Muscle of arm (tissue), 12 donors: Measurements from ENCODE around the gene NTN3. TPM values are rescaled to one million over a fixed set of nuclear protein-coding genes. Genes with fewer than 3 reads are reported as not detected.
A peak's percentile ranks its signal among the peaks of the same experiment; 100 is the strongest.

Source experiments
- DNase-seq: peaks from one replicate; pipeline ENCODE4 v3.0.0-alpha.2; 2013
- polyA plus RNA-seq, 12 donors: library from polyadenylated mRNA; unstranded; fragments of 120-200 nt; gene quantifications; one replicate each; pipeline ENCODE4 v1.2.1, GENCODE V29; 2013; ENCODE audit not compliant: insufficient read length in 12 of 12

Gene NTN3
- polyA plus RNA-seq, 12 donors: 1.2 to 5.6 (median 2.2) TPM; not detected in 1

DNA sequence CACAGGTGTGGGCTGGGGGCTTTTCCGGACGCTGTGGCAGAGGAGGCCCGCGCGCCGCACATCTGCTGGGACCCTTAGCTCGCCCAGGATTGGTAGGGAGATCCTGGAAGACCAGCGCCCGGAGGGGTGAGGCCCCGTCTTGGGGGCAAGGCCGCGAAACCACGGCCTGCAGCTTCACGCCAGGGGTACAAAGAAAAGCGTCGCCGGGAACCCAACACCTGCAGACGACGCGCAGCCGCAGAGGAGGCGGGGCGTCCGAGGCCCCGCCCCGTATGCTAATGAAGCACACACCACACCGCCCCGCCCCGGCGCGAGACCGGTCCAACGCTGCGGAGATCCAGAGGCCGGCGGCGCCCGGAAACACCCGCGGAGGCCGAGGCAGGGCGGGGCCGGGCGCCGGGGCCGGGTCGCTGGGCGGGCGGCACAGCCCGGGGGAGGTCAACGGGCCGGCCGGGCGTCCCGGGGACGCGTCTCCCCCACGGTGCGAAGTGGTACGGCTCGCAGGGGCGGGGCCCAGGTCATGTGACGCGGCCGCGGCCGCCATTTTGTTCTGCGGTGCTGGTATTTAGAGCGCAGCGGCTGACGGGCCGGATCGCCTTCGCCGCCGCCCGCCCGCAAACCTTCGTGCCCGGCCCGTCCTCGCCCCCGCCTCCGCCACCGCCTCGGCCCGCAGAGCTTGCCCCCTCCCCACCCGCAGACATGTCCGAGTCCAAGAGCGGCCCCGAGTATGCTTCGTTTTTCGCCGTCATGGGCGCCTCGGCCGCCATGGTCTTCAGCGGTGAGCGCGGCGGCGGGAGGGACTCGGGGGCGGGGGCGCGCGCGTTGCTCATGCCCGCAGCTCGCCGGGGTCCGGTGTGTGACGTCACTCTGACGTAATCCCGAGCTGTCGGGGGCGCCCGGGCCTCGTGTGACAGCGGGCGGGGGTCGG, 42.6 kb downstream of the NTN3 start, which contains the start of gene ATP6V0C:
Gene ATP6V0C, plus strand, starts transcription at position 548 of the 928 bp plus-strand sequence. Its CDS starts 152 bp downstream, at position 700.
- peak; percentile 89 for DNase-seq

DNA sequence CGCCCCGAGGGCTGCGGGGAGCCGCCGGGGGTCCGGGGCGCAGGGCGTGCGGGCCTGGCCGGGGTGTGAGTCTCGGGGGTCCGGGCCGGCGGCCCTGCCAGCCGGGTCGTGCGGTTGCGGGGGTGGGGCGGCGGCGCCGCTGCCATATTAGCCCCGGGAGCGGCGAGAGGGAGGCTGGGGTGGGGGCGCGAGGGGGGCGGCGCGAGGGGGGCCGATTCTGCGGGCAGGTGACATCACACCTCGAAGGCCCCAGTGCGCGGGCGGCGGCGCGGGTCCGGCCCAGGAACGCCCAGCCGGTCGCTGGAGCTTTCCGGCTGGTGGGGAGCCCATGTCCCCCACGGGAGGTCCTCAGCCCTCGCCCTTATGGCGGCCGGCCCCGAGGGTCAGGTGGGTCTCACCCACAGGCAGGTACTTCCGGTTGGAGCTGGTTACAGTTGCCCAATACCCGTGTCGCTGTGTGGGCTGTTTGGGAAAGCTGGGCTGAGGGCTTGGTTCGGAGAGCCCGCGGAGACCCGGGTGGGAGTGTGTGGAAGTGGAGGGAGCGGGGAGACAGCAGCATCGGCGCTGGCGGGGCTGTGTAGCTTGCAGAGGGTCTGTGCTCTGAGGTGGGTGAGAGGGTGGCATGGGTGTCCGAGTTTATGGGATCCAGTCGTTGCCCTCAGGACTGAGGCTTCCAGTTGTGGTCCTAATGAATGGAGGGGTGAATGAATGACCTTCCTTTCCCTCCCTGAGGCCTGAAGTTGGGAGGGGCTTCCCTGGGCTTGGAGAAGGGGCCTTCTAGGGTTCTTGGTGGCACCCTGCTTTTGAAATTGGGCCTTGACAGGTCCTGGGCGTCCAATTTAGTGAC, 43.5 kb downstream of the NTN3 start:
- no peak for DNase-seq

DNA sequence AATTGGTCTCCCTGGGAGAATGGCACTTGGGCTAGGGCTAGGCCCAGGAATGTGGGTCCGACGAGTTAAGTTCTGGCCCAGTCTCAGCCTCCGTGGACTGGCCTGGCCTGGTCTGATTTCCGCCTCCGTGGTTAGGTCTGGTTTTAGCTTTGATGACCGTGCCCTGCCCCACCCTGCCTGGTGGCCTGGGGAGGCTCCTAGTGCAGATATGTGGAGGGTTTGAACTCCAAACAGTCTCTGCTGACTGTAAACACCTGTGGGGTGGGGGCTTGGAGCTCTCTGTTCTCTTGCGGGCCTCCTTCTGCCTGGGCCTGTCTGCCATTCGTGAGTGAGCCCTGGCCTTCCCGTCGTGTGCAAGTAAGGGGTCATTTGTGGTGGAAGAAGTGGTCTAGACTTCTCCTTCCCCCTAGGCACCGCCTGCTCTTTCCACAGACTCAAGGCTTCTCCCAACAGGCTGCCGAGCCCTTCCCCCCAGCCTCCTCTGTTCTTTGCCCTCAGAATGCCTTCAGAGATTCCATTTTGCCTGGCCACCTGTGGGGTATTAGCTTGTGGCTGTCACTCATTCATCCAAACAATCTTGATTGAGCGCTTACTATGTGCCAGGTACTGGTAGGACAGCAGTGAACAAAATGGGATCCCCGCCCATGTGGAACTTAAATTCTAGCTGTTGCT, 44.2 kb downstream of the NTN3 start:
- DNase-seq: no peak

DNA sequence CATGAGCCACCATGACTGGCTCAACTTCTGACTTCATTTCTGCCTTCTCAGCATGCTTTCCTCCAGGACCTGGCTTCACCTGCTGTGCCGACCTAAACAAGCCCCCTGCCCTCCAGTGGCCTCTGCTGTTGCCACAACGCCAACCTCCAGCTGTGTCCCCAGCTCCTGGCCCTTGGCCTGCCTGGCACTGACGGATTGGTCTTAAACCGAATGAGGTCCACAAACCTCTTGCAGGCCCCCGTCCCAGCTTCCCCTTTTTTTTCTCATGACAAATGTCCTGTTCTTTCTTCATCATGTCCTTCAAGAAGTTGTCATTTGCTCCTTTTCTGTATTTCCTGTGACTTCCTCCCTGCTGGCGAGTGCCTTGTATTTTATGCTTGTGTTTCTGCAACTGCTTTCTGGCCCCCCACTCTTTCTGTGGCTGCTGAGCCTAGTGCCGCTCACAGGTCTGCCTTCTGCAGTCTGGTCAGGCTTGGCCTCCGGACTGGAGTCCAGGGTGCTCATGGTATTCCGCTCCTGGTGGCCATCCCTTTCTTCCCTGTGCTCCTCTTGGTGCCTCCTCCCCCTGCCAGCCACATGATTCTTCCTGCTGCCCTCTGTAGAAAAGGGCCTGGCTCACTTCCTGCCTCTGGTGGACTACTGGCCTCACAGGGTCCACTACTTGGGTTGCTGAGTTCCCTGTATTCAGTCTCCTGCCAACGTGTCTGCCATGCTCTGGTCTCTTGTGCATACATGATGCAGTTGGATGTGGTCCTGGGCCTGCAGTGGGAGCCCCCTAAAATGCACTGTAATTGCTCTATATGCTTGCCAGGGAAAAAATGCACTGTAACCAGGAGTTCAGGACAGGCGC, 45.5 kb downstream of the NTN3 start:
- no peak for DNase-seq

DNA sequence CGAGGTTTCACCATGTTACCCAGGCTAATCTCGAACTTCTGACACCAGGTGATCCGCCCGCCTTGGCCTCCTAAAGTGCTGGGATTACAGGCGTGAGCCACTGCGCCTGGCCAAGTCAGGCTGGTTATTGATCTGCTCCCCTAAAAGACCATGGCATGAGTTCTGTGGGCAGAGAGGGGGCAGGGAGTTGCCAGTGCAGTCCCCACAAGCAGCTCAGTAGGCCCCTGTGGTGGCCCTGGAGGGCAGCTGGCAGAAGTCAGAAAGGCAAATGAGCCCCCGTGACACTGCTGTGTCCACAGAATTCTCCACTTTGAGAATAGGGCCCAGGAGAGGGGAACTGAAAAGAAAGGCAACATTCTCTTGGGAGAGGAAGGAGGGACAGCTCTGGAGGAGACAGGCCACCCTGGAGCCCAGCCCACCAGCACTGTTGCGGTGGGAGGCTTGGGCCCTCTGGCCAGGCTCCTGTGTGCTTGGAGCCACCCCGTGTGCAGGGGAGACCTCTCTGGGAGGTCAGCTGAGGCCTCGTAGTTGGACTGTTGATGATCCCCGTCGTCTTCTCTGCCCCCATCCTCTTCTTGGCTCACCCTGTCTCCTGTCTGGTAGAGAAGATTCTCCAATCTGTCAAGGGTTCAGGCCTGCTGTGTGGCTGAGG, 47.0 kb downstream of the NTN3 start:
- no peak for DNase-seq

DNA sequence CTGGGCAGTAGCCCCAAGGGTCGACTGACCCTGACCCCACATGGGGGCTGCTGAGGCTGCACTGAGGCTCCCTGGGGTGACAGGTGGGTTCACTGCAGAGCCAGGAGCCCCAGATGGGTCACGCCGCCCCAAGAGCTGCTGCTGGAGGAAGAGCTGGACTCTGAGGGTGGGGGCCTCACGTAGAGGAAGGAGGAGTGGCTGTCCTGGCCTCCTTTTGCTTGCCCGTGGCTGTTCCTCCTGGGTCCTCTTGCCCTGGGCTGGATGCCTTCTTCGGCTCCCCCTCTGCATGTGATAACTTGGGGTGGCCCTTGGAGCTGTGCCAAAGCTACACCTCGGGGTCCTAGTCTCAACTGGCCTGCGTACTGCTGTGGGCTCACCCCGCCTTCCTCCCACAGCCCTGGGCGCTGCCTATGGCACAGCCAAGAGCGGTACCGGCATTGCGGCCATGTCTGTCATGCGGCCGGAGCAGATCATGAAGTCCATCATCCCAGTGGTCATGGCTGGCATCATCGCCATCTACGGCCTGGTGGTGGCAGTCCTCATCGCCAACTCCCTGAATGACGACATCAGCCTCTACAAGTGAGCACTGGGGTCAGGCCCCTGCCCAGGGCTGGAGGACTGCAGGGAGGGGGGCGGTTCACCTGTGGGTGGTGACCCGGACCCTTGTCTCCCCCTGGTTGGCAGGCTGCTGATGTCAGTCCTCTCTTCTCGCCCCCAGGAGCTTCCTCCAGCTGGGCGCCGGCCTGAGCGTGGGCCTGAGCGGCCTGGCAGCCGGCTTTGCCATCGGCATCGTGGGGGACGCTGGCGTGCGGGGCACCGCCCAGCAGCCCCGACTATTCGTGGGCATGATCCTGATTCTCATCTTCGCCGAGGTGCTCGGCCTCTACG, 48.0 kb downstream of the NTN3 start:
- DNase-seq: no peak

DNA sequence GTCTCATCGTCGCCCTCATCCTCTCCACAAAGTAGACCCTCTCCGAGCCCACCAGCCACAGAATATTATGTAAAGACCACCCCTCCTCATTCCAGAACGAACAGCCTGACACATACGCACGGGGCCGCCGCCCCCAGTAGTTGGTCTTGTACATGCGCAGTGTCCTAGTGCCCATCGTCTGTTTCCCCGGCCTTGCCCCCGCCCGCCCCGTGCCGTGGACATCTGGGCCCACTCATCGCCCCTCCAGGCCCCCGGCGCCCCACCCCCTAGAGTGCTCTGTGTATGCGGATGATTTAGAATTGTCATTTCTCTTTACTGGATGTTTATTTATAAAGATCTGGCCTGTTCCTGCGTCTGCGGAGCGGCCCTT, 48.6 kb downstream of the NTN3 start:
- DNase-seq: no peak

DNA sequence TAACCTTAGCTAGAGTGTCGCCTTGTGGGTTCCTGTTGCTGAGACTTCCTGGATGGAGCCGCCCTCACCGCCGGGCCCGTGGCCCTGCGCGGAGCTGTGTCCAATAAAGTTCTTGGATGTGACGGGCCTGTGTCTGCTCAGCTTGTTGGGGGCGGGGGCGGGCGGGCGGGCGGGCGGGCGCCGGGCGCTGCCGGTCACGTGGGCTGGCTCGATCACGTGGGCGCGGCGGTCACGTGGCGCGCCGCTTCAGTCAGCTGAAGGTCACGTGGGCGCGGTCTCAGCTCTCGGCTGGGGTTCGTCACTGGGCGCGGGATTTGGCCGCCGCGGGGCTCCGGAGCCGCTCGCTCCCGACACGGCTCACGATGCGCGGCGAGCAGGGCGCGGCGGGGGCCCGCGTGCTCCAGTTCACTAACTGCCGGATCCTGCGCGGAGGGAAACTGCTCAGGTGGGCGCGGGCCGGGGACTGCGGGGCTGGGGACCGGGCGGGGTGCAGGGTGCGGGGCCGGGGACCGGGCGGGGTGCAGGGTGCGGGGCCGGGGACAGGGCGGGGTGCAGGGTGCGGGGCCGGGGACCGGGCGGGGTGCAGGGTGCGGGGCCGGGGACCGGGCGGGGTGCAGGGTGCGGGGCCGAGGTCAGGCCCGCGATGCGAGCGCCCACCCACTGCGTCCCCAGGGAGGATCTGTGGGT, 49.1 kb downstream of the NTN3 start, which contains the start of gene AMDHD2:
Gene AMDHD2, plus strand, starts transcription at position 275 of the 687 bp plus-strand sequence. Its CDS starts 88 bp downstream, at position 363.
- DNase-seq: peak; percentile 92

DNA sequence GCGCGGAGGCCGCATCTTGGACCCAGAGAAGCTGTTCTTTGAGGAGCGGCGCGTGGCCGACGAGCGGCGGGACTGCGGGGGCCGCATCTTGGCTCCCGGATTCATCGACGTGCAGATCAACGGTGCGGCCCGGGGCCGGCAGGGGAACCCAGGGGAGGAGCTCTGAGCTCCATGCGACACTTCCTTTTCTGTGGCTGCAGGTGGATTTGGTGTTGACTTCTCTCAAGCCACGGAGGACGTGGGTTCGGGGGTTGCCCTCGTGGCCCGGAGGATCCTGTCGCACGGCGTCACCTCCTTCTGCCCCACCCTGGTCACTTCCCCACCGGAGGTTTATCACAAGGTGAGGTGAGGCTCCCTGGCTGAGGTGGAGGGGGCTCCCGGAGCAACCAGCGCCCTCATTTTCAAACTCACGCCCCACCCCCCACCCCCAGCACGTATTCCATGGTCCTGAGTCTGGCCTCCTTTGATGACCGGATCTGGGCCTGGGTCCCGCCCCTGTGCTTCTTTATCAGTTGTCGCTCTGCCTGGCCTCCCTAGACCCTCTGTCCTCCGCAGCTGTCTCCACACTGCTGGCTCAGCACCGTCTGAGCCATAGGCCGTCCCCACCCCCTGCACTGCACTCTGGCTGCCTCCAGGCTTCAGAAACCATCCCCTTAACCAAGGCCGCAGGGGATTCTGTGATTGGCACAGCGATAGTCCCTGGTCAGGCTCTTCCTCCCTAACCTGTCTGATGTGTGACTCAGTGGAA, 49.9 kb downstream of the NTN3 start:
- no peak for DNase-seq

Other genes starting within 250 kb of the NTN3 start
- gene E4F1, start 247.7 kb upstream of the NTN3 start, polyA plus RNA-seq: 10 to 100 TPM in 10 of 12 donors, 1 to 10 TPM in 1, not detected in 1; 9.7 to 19.9 (median 11.6) TPM
- gene DNASE1L2, start 234.9 kb upstream of the NTN3 start, polyA plus RNA-seq: under 1 TPM in 10 of 12 donors, not detected in 2; 0.47 to 1.00 (median 0.72) TPM
- 10 to 100 TPM in 11 of 12 donors, not detected in 1; 27.7 to 56.2 (median 43.9) TPM for gene ECI1, start 219.7 kb upstream of the NTN3 start, polyA plus RNA-seq
- 100 to 1,000 TPM in 11 of 12 donors, not detected in 1; 151 to 206 (median 167) TPM for gene RNPS1, start 203.2 kb upstream of the NTN3 start, polyA plus RNA-seq
- 10 to 100 TPM in 11 of 12 donors, not detected in 1; 12.3 to 24.2 (median 14.4) TPM for gene ABCA3, start 130.6 kb upstream of the NTN3 start, polyA plus RNA-seq
- gene CCNF, start 41.9 kb upstream of the NTN3 start, polyA plus RNA-seq: 1 to 10 TPM in 11 of 12 donors, not detected in 1; 3.3 to 9.5 (median 6.5) TPM
- gene TEDC2, start 11.2 kb upstream of the NTN3 start, polyA plus RNA-seq: 1 to 10 TPM in 11 of 12 donors, not detected in 1; 3.2 to 8.4 (median 4.3) TPM
- gene TBC1D24, start 3.8 kb downstream of the NTN3 start, polyA plus RNA-seq: 10 to 100 TPM in 10 of 12 donors, 1 to 10 TPM in 1, not detected in 1; 9.8 to 31.6 (median 19.9) TPM
- 100 to 1,000 TPM in 3 of 12 donors, 10 to 100 TPM in 8, not detected in 1; 57.8 to 244 (median 85.7) TPM for gene ATP6V0C, start 42.7 kb downstream of the NTN3 start, polyA plus RNA-seq
- 10 to 100 TPM in 5 of 12 donors, 1 to 10 TPM in 6, not detected in 1; 8.2 to 58.4 (median 9.6) TPM for gene AMDHD2, start 49.1 kb downstream of the NTN3 start, polyA plus RNA-seq
- 1 to 10 TPM in 9 of 12 donors, not detected in 3; 1.4 to 3.2 (median 1.9) TPM for gene CEMP1, start 60.1 kb downstream of the NTN3 start, polyA plus RNA-seq
- gene PDPK1, start 66.7 kb downstream of the NTN3 start, polyA plus RNA-seq: 10 to 100 TPM in 11 of 12 donors, not detected in 1; 26.4 to 50.8 (median 32.8) TPM
- 10 to 100 TPM in 11 of 12 donors, not detected in 1; 18.0 to 26.1 (median 21.0) TPM for gene KCTD5, start 211.2 kb downstream of the NTN3 start, polyA plus RNA-seq
- 1 to 10 TPM in 7 of 12 donors, under 1 TPM in 3, not detected in 2; 0.87 to 1.8 (median 1.2) TPM for gene PRSS27, start 248.9 kb downstream of the NTN3 start, polyA plus RNA-seq